RWPE1 (cell line): Measurements from ENCODE around the gene ROR2.

Experiments used
- CTCF ChIA-PET: fragments of 350-600 bp; sonication (Branson Sonifier 250); formaldehyde crosslinking; extraction: SDS; loops from one replicate; lab custom pipeline; 2021; lab: Yijun Ruan, JAX
- POLR2A ChIA-PET: fragments of 400-600 bp; formaldehyde crosslinking; extraction: SDS; loops from one replicate; lab custom pipeline; 2020; ENCODE audit warnings: antibody characterized with exemption; ENCODE audit not compliant: low non-redundant PET; lab: Yijun Ruan, JAX
- DNase-seq: peaks from one replicate; pipeline ENCODE4 v3.0.0; 2012; ENCODE audit warnings: low spot score
- H3K27ac ChIP-seq: fragments of 450-650 bp; 2 replicates; pipeline ENCODE4 v1.5.1; 2017
- TF ChIP-seq, protein P1 (sequence below): fragments of 450-650 bp; conservative IDR thresholded peaks from 2 replicates; pipeline ENCODE4 v1.5.1; 2017; ENCODE audit warnings: low read depth, mild to moderate bottlenecking

ROR2 gene

GRCh38 chr9:91900055-91900796 is 49.8 kb downstream of the ROR2 start:
- TF ChIP-seq, protein P1, sequence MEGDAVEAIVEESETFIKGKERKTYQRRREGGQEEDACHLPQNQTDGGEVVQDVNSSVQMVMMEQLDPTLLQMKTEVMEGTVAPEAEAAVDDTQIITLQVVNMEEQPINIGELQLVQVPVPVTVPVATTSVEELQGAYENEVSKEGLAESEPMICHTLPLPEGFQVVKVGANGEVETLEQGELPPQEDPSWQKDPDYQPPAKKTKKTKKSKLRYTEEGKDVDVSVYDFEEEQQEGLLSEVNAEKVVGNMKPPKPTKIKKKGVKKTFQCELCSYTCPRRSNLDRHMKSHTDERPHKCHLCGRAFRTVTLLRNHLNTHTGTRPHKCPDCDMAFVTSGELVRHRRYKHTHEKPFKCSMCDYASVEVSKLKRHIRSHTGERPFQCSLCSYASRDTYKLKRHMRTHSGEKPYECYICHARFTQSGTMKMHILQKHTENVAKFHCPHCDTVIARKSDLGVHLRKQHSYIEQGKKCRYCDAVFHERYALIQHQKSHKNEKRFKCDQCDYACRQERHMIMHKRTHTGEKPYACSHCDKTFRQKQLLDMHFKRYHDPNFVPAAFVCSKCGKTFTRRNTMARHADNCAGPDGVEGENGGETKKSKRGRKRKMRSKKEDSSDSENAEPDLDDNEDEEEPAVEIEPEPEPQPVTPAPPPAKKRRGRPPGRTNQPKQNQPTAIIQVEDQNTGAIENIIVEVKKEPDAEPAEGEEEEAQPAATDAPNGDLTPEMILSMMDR = no peak
- CTCF ChIA-PET = interaction anchor here (0.6 kb wide), 1 partner anchor 9 kb away, joined by 3 read pairs; no protein-coding TSS in a partner anchor
- DNase-seq = no peak
- no peak overlapping the region for H3K27ac ChIP-seq
- POLR2A ChIA-PET = no interaction called here

GRCh38 chr9:91899594-91899993 is 50.4 kb downstream of the ROR2 start:
- CTCF ChIA-PET = interaction anchor here (0.6 kb wide), 1 partner anchor 9 kb away, joined by 3 read pairs; no protein-coding TSS in a partner anchor
- POLR2A ChIA-PET = no interaction called here

GRCh38 chr9:91899219-91899563 is 50.8 kb downstream of the ROR2 start:
- CTCF ChIA-PET = interaction anchor here (0.6 kb wide), 1 partner anchor 8 kb away, joined by 3 read pairs; no protein-coding TSS in a partner anchor
- TF ChIP-seq, protein P1 = no peak
- no peak overlapping the region for H3K27ac ChIP-seq
- POLR2A ChIA-PET = no interaction called here
- DNase-seq = no peak

More at GRCh38 chr9:91899594-91899993, 50.4 kb downstream of the ROR2 start:
- DNase-seq = no peak
- TF ChIP-seq, protein P1 = no peak
- H3K27ac ChIP-seq = no peak overlapping the region

- ChIA-PET POLR2A (no interaction called here), CTCF (no interaction called here)
- no peak overlapping the region for H3K27ac ChIP-seq
- TF ChIP-seq, protein P1 = no peak
- no peak for DNase-seq
Measured at GRCh38 chr9:91898451-91899218, 51.4 kb downstream of the ROR2 start.

GRCh38 chr9:91897201-91897600 is 52.8 kb downstream of the ROR2 start:
- ChIA-PET POLR2A (no interaction called here), CTCF (no interaction called here)
- TF ChIP-seq, protein P1 = no peak
- no peak for DNase-seq
- peak overlapping the region; percentile 16; the same call in 1 of the 2 replicates for H3K27ac ChIP-seq

DNA sequence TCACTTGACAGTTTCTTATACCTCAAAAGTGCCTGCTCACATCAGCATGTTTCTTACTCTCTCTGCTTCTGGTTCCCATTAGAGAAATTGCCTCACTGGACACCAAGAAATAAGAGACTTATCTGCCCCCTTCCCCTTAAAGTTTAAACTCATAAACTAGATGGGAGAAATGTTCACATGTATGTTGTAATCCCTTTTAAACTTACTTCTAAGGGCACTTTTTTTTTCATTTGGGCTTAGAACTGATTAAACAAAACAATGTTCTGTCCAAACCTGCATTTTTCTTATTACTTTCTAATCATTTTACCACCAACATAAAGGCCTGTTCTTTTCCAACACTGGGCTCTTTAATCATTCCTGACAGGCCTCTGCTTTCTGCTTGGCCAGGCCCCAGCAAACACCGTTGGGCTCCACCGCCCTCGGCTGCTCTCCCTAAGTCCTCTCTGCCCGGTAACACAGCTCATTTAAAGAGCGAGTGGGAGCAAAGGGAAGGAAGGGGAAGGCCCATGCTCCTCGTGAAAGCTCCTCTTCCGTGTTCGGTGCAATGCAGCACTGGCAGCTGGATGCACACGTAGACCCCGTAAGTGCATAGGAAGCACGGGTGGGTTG is 53.4 kb downstream of the ROR2 start:
- ChIA-PET POLR2A (no interaction called here), CTCF (no interaction called here)
- no peak for DNase-seq
- H3K27ac ChIP-seq = peak overlapping the region; percentile 16; the same call in 1 of the 2 replicates
- TF ChIP-seq, protein P1 = no peak
